ENCODE data around the gene TAF1B. TPM values are rescaled to one million over a fixed set of nuclear protein-coding genes. Genes with fewer than 3 reads are reported as not detected.

Gene TAF1B
- total RNA-seq, 1 donor: 49.3 TPM

GRCh38 chr2:9797681-9798556, 45.4 kb upstream of the TAF1B start:
- no peak for TF ChIP-seq CTCF (IDR thresholded peaks at IDR 0.05; ENCODE audit: insufficient read depth, low read length)
- no peak overlapping the region for H3K4me3 ChIP-seq (ENCODE audit: low read depth, low read length)
- no peak for DNase-seq (ENCODE audit: low read depth)

GRCh38 chr2:9799011-9799596, 44.2 kb upstream of the TAF1B start:
- H3K4me3 ChIP-seq (ENCODE audit: low read depth, low read length): no peak overlapping the region
- no peak for DNase-seq (ENCODE audit: low read depth)
- TF ChIP-seq CTCF (IDR thresholded peaks at IDR 0.05; ENCODE audit: insufficient read depth, low read length): no peak

- no peak overlapping the region for H3K4me3 ChIP-seq (ENCODE audit: low read depth, low read length)
- TF ChIP-seq CTCF (IDR thresholded peaks at IDR 0.05; ENCODE audit: insufficient read depth, low read length): peak; percentile 99
- peak; percentile 81 for DNase-seq (ENCODE audit: low read depth)
Measured at GRCh38 chr2:9799729-9800632, 43.3 kb upstream of the TAF1B start.

- no peak for TF ChIP-seq CTCF (IDR thresholded peaks at IDR 0.05; ENCODE audit: insufficient read depth, low read length)
- H3K4me3 ChIP-seq (ENCODE audit: low read depth, low read length): no peak overlapping the region
- no peak for DNase-seq (ENCODE audit: low read depth)
Measured at GRCh38 chr2:9800639-9800974, 42.7 kb upstream of the TAF1B start.

GRCh38 chr2:9800975-9801726, 42.1 kb upstream of the TAF1B start:
- no peak overlapping the region for H3K4me3 ChIP-seq (ENCODE audit: low read depth, low read length)
- TF ChIP-seq CTCF (IDR thresholded peaks at IDR 0.05; ENCODE audit: insufficient read depth, low read length): no peak
- DNase-seq (ENCODE audit: low read depth): peak; percentile 39

- no peak for DNase-seq (ENCODE audit: low read depth)
- no peak overlapping the region for H3K4me3 ChIP-seq (ENCODE audit: low read depth, low read length)
- TF ChIP-seq CTCF (IDR thresholded peaks at IDR 0.05; ENCODE audit: insufficient read depth, low read length): no peak
Measured at GRCh38 chr2:9802576-9802993, 40.7 kb upstream of the TAF1B start.

Measured in fibroblast of the aortic adventitia (primary cell).